H9 (cell line): ENCODE measurements around the gene ZNF688. TPM values are rescaled to one million over a fixed set of nuclear protein-coding genes. Genes with fewer than 3 reads are reported as not detected.
A peak's percentile ranks its signal among the peaks of the same experiment; 100 is the strongest.

Experiments used
- DNase-seq: peaks from one replicate; pipeline ENCODE4 v3.0.0-alpha.2; 2017
- H2AFZ ChIP-seq: one replicate; pipeline ENCODE4 v1.6.1; 2013; ENCODE audit warnings: mild to moderate bottlenecking, low read length, control low read depth, moderate library complexity
- H2AK5ac ChIP-seq: 2 replicates; pipeline ENCODE4 v1.6.1; 2013; ENCODE audit warnings: low read length, control low read depth, mixed read lengths; ENCODE audit not compliant: insufficient read length
- H2BK120ac ChIP-seq: one replicate; pipeline ENCODE4 v1.6.1; 2013; ENCODE audit warnings: low read depth, mild to moderate bottlenecking, low read length, control low read depth, inconsistent platforms; ENCODE audit not compliant: poor library complexity, severe bottlenecking
- H2BK12ac ChIP-seq: 2 replicates; pipeline ENCODE4 v1.6.1; 2013; ENCODE audit warnings: low read length, control low read depth, mixed read lengths, low read depth; ENCODE audit not compliant: insufficient read length
- H2BK15ac ChIP-seq: 2 replicates; pipeline ENCODE4 v1.6.1; 2013; ENCODE audit warnings: low read depth, low read length, control low read depth
- H2BK20ac ChIP-seq: one replicate; pipeline ENCODE4 v1.6.1; 2013; ENCODE audit warnings: low read depth, mild to moderate bottlenecking, low read length, control low read depth, inconsistent platforms; ENCODE audit not compliant: poor library complexity, severe bottlenecking
- H2BK5ac ChIP-seq: 2 replicates; pipeline ENCODE4 v1.6.1; 2013; ENCODE audit warnings: low read length, control low read depth, mixed read lengths; ENCODE audit not compliant: insufficient read length
- H3K14ac ChIP-seq: 2 replicates; pipeline ENCODE4 v1.6.1; 2013; ENCODE audit warnings: low read length, control low read depth; ENCODE audit not compliant: insufficient read depth
- H3K18ac ChIP-seq: 2 replicates; pipeline ENCODE4 v1.6.1; 2013; ENCODE audit warnings: low read depth, mild to moderate bottlenecking, mixed read lengths, low read length, control low read depth; ENCODE audit not compliant: insufficient read length
- H3K23ac ChIP-seq: 2 replicates; pipeline ENCODE4 v1.6.1; 2013; ENCODE audit warnings: low read length, control low read depth, mixed read lengths, low read depth; ENCODE audit not compliant: insufficient read length
- H3K23me2 ChIP-seq: 2 replicates; pipeline ENCODE4 v1.6.1; 2013; ENCODE audit warnings: low read depth, mild to moderate bottlenecking, mixed read lengths, low read length, control low read depth; ENCODE audit not compliant: insufficient read length, poor library complexity, severe bottlenecking
- H3K27ac ChIP-seq: 2 replicates; pipeline ENCODE4 v1.5.1; 2013; ENCODE audit warnings: low read length, control low read depth, mixed read lengths, low read depth; ENCODE audit not compliant: insufficient read length
- H3K27me3 ChIP-seq: 2 replicates; pipeline ENCODE4 v1.6.1; 2013; ENCODE audit warnings: low read length, control low read depth, inconsistent platforms; ENCODE audit not compliant: insufficient read depth
- H3K4ac ChIP-seq: 2 replicates; pipeline ENCODE4 v1.6.1; 2013; ENCODE audit warnings: low read depth, mild to moderate bottlenecking, control low read depth, inconsistent platforms, low read length, moderate library complexity
- H3K4me1 ChIP-seq: 2 replicates; pipeline ENCODE4 v1.6.1; 2013; ENCODE audit warnings: low read length, control low read depth, inconsistent platforms; ENCODE audit not compliant: insufficient read depth
- H3K4me2 ChIP-seq: 2 replicates; pipeline ENCODE4 v1.6.1; 2013; ENCODE audit warnings: low read length, control low read depth, mixed read lengths; ENCODE audit not compliant: insufficient read length, insufficient read depth
- H3K56ac ChIP-seq: 2 replicates; pipeline ENCODE4 v1.6.1; 2013; ENCODE audit warnings: low read depth, mild to moderate bottlenecking, mixed read lengths, low read length, control low read depth; ENCODE audit not compliant: insufficient read length
- H3K79me1 ChIP-seq: 2 replicates; pipeline ENCODE4 v1.6.1; 2013; ENCODE audit warnings: low read depth, mild to moderate bottlenecking, moderate library complexity, low read length, control low read depth, inconsistent platforms; ENCODE audit not compliant: insufficient read depth, poor library complexity, severe bottlenecking
- H3K79me2 ChIP-seq: 2 replicates; pipeline ENCODE4 v1.6.1; 2013; ENCODE audit warnings: low read length, control low read depth, inconsistent platforms; ENCODE audit not compliant: insufficient read depth
- H3K9ac ChIP-seq: 2 replicates; pipeline ENCODE4 v1.6.1; 2013; ENCODE audit warnings: low read length, control low read depth, mixed read lengths; ENCODE audit not compliant: insufficient read length; ENCODE audit errors: extremely low read depth
- H3K9me3 ChIP-seq: one replicate; pipeline ENCODE4 v1.6.1; 2013; ENCODE audit warnings: low read depth, low read length, inconsistent platforms; ENCODE audit not compliant: control insufficient read depth
- H3T11ph ChIP-seq: one replicate; pipeline ENCODE4 v1.6.1; 2013; ENCODE audit warnings: mild to moderate bottlenecking, low read length, control low read depth, inconsistent platforms
- H4K20me1 ChIP-seq: one replicate; pipeline ENCODE4 v1.6.1; 2013; ENCODE audit not compliant: control insufficient read depth, insufficient read length, insufficient read depth
- H4K5ac ChIP-seq: 2 replicates; pipeline ENCODE4 v1.6.1; 2013; ENCODE audit warnings: low read depth, mild to moderate bottlenecking, mixed read lengths, low read length, control low read depth; ENCODE audit not compliant: insufficient read length
- H4K8ac ChIP-seq: replicated peaks from 2 replicates; pipeline ENCODE4 v1.6.1; 2013; ENCODE audit warnings: low read length, control low read depth, mixed read lengths, low read depth; ENCODE audit not compliant: insufficient read length
- H4K91ac ChIP-seq: 2 replicates; pipeline ENCODE4 v1.6.1; 2013; ENCODE audit warnings: low read depth, mild to moderate bottlenecking, moderate library complexity, mixed read lengths, low read length, control low read depth; ENCODE audit not compliant: insufficient read length
- H3K27ac Mint-ChIP-seq, 3 experiments: 2 replicates in 2 of 3; 3 replicates in 1 of 3; pipeline ENCODE4 v1.8.0; 2020 to 2021; ENCODE audit warnings: mixed read lengths in 3 of 3, mild to moderate bottlenecking in 1 of 3, moderate library complexity in 1 of 3
- H3K27me3 Mint-ChIP-seq: 2 replicates; pipeline ENCODE4 v1.8.0; 2021; ENCODE audit warnings: low read depth, mild to moderate bottlenecking, moderate library complexity, mixed read lengths
- H3K36me3 Mint-ChIP-seq, 3 experiments: 2 replicates in 2 of 3; 3 replicates in 1 of 3; pipeline ENCODE4 v1.8.0; 2020 to 2021; ENCODE audit warnings: low read depth in 3 of 3, mixed read lengths in 3 of 3; ENCODE audit not compliant: insufficient read depth in 1 of 3
- H3K4me1 Mint-ChIP-seq, 2 experiments: 2 replicates each; pipeline ENCODE4 v1.8.0; 2020; ENCODE audit warnings: mixed read lengths in 2 of 2
- H3K4me3 Mint-ChIP-seq, 2 experiments: 2 replicates in 1 of 2; 3 replicates in 1 of 2; pipeline ENCODE4 v1.8.0; 2020 to 2021; ENCODE audit warnings: mild to moderate bottlenecking in 2 of 2, mixed read lengths in 2 of 2, moderate library complexity in 1 of 2
- H3K9me3 Mint-ChIP-seq, 2 experiments: 2 replicates in 1 of 2; 3 replicates in 1 of 2; pipeline ENCODE4 v1.8.0; 2020; ENCODE audit warnings: mild to moderate bottlenecking in 2 of 2, mixed read lengths in 2 of 2, moderate library complexity in 1 of 2
- WGBS: extraction: QIAGEN DNeasy Blood & Tissue Kit; methylation state at CpG from one replicate; pipeline ENCODE4 v1.1.7; 2013; ENCODE audit warnings: missing lambda C conversion rate, low lambda C conversion rate, mixed read lengths; ENCODE audit not compliant: insufficient read length; ENCODE audit errors: extremely low coverage; 5-methylcytosine and 5-hydroxymethylcytosine counted together
- total RNA-seq: library from RNA; stranded (reverse); gene quantifications from 2 replicates; pipeline ENCODE4 v1.2.1, GENCODE V29; 2021
- TF ChIP-seq, protein P1 (sequence below): fragments of 200-600 bp; sonication (generic); conservative IDR thresholded peaks from 3 replicates; pipeline ENCODE4 v1.8.0; 2021; ENCODE audit warnings: antibody characterized with exemption, mild to moderate bottlenecking

The ZNF688 gene
- total RNA-seq, 1 experiment from 2014 or later = 4.5 TPM

DNA sequence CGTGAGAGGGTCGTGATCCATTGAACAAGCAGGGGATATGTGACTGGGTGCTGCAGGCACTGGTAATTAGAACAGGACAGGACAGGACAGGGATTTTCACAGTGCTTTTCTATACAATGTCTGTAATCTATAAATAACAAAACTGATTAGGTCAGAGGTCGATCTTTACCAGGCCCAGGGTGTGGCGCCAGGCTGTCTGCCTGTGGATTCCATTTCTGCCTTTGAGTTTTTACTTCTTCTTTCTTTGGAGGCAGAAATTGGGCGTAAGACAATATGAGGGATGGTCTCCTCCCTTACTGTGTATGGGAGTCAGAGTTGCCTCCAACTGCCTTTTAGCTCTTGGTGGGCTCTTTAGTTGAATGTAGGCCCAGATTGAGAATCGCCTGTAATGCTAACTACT is 11.8 kb downstream of the ZNF688 start:
- Histone ChIP-seq H3K4ac (no peak overlapping the region), H3K9ac (no peak overlapping the region), H3K27ac (no peak overlapping the region), H3K14ac (no peak overlapping the region), H3K4me1 (no peaks in the 10 kb centered on the region; the same call in 1 of the 2 replicates), H2BK12ac (no peak overlapping the region), H3K79me1 (no peaks in the 10 kb centered on the region), H3K9me3 (no peaks in the 10 kb centered on the region), H2AFZ (no peak overlapping the region), H3K4me2 (no peak overlapping the region), H3K27me3 (no peaks in the 10 kb centered on the region), H2AK5ac (no peak overlapping the region), H3K23me2 (peaks cover 8% of the 10 kb centered on the region), H4K20me1 (no peaks in the 10 kb centered on the region), H2BK5ac (no peak overlapping the region), H3K56ac (no peak overlapping the region), H3T11ph (no peak overlapping the region), H4K91ac (no peak overlapping the region), H3K23ac (no peak overlapping the region), H2BK20ac (no peak overlapping the region), H4K8ac (no peak overlapping the region), H3K18ac (no peak overlapping the region), H4K5ac (no peak overlapping the region), H3K79me2 (no peaks in the 10 kb centered on the region), H2BK120ac (no peak overlapping the region), H2BK15ac (no peak overlapping the region)
- no CpG with 5 or more reads among the region's 6 CpGs for WGBS
- Mint-ChIP-seq H3K9me3 (no peaks in the 10 kb centered on the region), H3K4me1 (peaks cover 14 to 22% of the 10 kb centered on the region in 2 experiments), H3K27me3 (no peaks in the 10 kb centered on the region), H3K27ac (peak overlapping the region in 2 of 3 experiments; percentile 26 to 42; a peak in 3 of 7 replicates), H3K36me3 (peaks cover 2 to 11% (median 10%) of the 10 kb centered on the region in 3 experiments), H3K4me3 (peak overlapping the region in 1 of 2 experiments; percentile 19; a peak in 2 of 5 replicates)
- TF ChIP-seq, protein P1, sequence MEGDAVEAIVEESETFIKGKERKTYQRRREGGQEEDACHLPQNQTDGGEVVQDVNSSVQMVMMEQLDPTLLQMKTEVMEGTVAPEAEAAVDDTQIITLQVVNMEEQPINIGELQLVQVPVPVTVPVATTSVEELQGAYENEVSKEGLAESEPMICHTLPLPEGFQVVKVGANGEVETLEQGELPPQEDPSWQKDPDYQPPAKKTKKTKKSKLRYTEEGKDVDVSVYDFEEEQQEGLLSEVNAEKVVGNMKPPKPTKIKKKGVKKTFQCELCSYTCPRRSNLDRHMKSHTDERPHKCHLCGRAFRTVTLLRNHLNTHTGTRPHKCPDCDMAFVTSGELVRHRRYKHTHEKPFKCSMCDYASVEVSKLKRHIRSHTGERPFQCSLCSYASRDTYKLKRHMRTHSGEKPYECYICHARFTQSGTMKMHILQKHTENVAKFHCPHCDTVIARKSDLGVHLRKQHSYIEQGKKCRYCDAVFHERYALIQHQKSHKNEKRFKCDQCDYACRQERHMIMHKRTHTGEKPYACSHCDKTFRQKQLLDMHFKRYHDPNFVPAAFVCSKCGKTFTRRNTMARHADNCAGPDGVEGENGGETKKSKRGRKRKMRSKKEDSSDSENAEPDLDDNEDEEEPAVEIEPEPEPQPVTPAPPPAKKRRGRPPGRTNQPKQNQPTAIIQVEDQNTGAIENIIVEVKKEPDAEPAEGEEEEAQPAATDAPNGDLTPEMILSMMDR = no peak
- no peak for DNase-seq
